ENCODE measurements around the gene SNRK. TPM values are rescaled to one million over a fixed set of nuclear protein-coding genes. Genes with fewer than 3 reads are reported as not detected.

SNRK gene
- total and polyA plus RNA-seq, 2 donors (not counting 3 experiments of a cell fraction or from before 2014, with no cell fraction given), result 43.3 to 99.9 TPM

DNA sequence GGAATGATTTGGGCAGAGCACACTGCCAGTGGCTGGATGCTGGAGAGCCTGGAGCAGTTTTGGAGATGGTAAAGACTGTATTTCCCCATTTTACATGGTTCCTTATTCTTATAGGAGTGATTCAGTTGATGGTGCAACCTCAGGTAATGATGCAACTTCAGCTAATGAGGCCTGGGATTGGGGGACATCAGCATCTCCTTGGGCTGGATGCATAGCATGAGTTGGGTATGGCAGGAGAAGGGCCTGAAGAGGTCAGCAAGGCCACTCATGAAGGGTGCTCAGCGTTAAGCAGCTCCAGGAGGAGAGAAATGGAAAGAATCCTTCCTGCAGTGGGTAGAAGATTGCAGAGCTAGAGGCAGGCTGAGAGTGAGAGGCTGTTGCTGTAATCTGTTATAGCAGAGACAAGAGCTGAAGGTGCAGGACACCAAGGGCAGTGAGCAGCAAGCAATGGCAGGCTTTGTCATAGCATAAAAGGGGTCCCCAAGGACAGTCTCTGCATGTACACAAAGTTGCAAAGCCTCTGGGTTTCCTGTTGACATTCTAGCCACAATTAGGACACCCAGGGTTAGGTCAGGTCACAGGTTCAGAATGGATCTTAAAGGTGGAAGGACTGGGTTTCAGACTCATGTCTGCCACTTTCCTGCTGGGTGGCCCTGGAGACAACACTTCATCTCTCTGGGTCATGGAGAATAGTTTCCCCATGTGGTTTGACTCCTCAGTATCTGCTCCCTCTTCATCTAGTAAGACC is 29.5 kb upstream of the SNRK start:
- ChIA-PET CTCF (interaction anchor here (0.7 to 1.8 kb wide), 4 partner anchors 9 to 95 kb away, joined by 3 to 5 read pairs (median 4); no protein-coding TSS in a partner anchor), POLR2A (no interaction called here)
- FAIRE-seq (no peak), DNase-seq (ENCODE audit: low read depth, low spot score) (no peak)
- no peak overlapping the region for H3K9ac ChIP-seq (replicated peaks; ENCODE audit: extremely low read depth, insufficient read depth, low read length)
- TF ChIP-seq POLR2A (IDR thresholded peaks at IDR 0.05; ENCODE audit: low read depth, low read length), result no peak
- no peak for TF ChIP-seq MYC (IDR thresholded peaks at IDR 0.05; ENCODE audit: low read depth, low read length)
- TF ChIP-seq, protein P1, sequence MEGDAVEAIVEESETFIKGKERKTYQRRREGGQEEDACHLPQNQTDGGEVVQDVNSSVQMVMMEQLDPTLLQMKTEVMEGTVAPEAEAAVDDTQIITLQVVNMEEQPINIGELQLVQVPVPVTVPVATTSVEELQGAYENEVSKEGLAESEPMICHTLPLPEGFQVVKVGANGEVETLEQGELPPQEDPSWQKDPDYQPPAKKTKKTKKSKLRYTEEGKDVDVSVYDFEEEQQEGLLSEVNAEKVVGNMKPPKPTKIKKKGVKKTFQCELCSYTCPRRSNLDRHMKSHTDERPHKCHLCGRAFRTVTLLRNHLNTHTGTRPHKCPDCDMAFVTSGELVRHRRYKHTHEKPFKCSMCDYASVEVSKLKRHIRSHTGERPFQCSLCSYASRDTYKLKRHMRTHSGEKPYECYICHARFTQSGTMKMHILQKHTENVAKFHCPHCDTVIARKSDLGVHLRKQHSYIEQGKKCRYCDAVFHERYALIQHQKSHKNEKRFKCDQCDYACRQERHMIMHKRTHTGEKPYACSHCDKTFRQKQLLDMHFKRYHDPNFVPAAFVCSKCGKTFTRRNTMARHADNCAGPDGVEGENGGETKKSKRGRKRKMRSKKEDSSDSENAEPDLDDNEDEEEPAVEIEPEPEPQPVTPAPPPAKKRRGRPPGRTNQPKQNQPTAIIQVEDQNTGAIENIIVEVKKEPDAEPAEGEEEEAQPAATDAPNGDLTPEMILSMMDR (IDR thresholded peaks at IDR 0.05; ENCODE audit: extremely low read depth in 1 of 2, insufficient read depth in 1 of 2, low read depth in 1 of 2, low read length in 2 of 2), result no peak
- TF ChIP-seq GATA2 (IDR thresholded peaks at IDR 0.05; ENCODE audit: insufficient read depth, insufficient read length, low read depth, low read length), result no peak
- TF ChIP-seq EZH2 (IDR thresholded peaks at IDR 0.05; ENCODE audit: borderline replicate concordance, low read depth, low read length, severe bottlenecking), result no peak
- no peak for TF ChIP-seq JUN (IDR thresholded peaks at IDR 0.05; ENCODE audit: borderline replicate concordance, insufficient read depth, insufficient read length, low read depth)
- TF ChIP-seq FOS (IDR thresholded peaks at IDR 0.05; ENCODE audit: borderline replicate concordance, insufficient read depth, low read length), result no peak
- TF ChIP-seq POLR2AphosphoS5 (IDR thresholded peaks at IDR 0.05; ENCODE audit: insufficient read depth, low read depth, low read length), result no peak
- TF ChIP-seq, protein P2, sequence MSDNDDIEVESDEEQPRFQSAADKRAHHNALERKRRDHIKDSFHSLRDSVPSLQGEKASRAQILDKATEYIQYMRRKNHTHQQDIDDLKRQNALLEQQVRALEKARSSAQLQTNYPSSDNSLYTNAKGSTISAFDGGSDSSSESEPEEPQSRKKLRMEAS (IDR thresholded peaks at IDR 0.05; ENCODE audit: insufficient read depth, insufficient read length), result no peak
- no peaks in the 10 kb centered on the region for H4K20me1 ChIP-seq (replicated peaks; ENCODE audit: control insufficient read depth, extremely low read depth, insufficient read depth, low read length)
- H3K27ac ChIP-seq (ENCODE audit: insufficient read depth, low read depth, low read length), result no peak overlapping the region
- H3K4me2 ChIP-seq (ENCODE audit: insufficient read depth, low read length), result no peak overlapping the region
- intact Hi-C loops (cut with micrococcal nuclease) (no loop called here), dilution Hi-C loops (cut with MboI; ENCODE audit: extremely low pct_ligation_motif_present, low sequenced_read_pairs) (no loop called here)
- H3K9me1 ChIP-seq (replicated peaks; ENCODE audit: control insufficient read depth, extremely low read depth, insufficient read depth, low read length), result no peaks in the 10 kb centered on the region
- no peak overlapping the region for H2AFZ ChIP-seq (ENCODE audit: low read depth, low read length)
- no peaks in the 10 kb centered on the region for H3K36me3 ChIP-seq (ENCODE audit: control insufficient read depth in 2 of 2, extremely low read depth in 1 of 2, insufficient read depth in 2 of 2, low read length in 2 of 2)
- no TSS peak for BruUV-seq (replicated peaks)
- H3K79me2 ChIP-seq (ENCODE audit: control insufficient read depth, insufficient read depth, low read length), result no peaks in the 10 kb centered on the region
- no peaks in the 10 kb centered on the region for H3K9me3 ChIP-seq (replicated peaks; ENCODE audit: control insufficient read depth, insufficient read depth, low read length)
- no peak overlapping the region for H3K4me3 ChIP-seq (replicated peaks in 1 of 3; ENCODE audit: insufficient read depth in 1 of 3, low read depth in 1 of 3, low read length in 3 of 3)
- H3K27me3 ChIP-seq (ENCODE audit: control insufficient read depth in 2 of 2, insufficient read depth in 2 of 2, low read length in 2 of 2), result no peaks in the 10 kb centered on the region
- H3K4me1 ChIP-seq (ENCODE audit: control insufficient read depth, extremely low read depth, insufficient read depth, low read length), result no peaks in the 10 kb centered on the region

Measured in endothelial cell of umbilical vein (primary cell).